GM19193 (cell line): ENCODE results near the gene NFAM1.

ENCODE experiments used
- POLR2A ChIP-seq: IDR thresholded peaks from 4 replicates; pipeline ENCODE4 v1.6.1; 2011; ENCODE audit not compliant: insufficient read depth, insufficient read length; ENCODE audit errors: extremely low read depth

NFAM1 gene

GRCh38 chr22:42385696-42386095 is 46.5 kb downstream of the NFAM1 start:
- no peak for TF ChIP-seq POLR2A

GRCh38 chr22:42384506-42384905 is 47.7 kb downstream of the NFAM1 start:
- no peak for TF ChIP-seq POLR2A

- TF ChIP-seq POLR2A = no peak
Observed at GRCh38 chr22:42383851-42384417, 48.3 kb downstream of the NFAM1 start.

- TF ChIP-seq POLR2A = no peak
Observed at GRCh38 chr22:42383287-42383686, 48.9 kb downstream of the NFAM1 start.

GRCh38 chr22:42380769-42381551 is 51.2 kb downstream of the NFAM1 start:
- TF ChIP-seq POLR2A = no peak

GRCh38 chr22:42379966-42380537 is 52.2 kb downstream of the NFAM1 start:
- TF ChIP-seq POLR2A = no peak

- no peak for TF ChIP-seq POLR2A
Observed at GRCh38 chr22:42376711-42377554, 55.3 kb downstream of the NFAM1 start.

GRCh38 chr22:42375982-42376381 is 56.2 kb downstream of the NFAM1 start:
- no peak for TF ChIP-seq POLR2A

GRCh38 chr22:42372976-42373375 is 59.2 kb downstream of the NFAM1 start:
- TF ChIP-seq POLR2A = no peak

- TF ChIP-seq POLR2A = no peak
Observed at GRCh38 chr22:42371501-42371900, 60.7 kb downstream of the NFAM1 start.

GRCh38 chr22:42371099-42371498 is 61.1 kb downstream of the NFAM1 start:
- no peak for TF ChIP-seq POLR2A

GRCh38 chr22:42369250-42370041 is 62.8 kb downstream of the NFAM1 start:
- peak; percentile 63 for TF ChIP-seq POLR2A

GRCh38 chr22:42368379-42369249 is 63.6 kb downstream of the NFAM1 start:
- no peak for TF ChIP-seq POLR2A

- no peak for TF ChIP-seq POLR2A
Observed at GRCh38 chr22:42367980-42368378, 64.2 kb downstream of the NFAM1 start.
